Mesendoderm (in vitro differentiated cells): Measurements from ENCODE around the gene BAAT.
"Not testable (repeated sequence)": the region's sequence is repeated elsewhere in the genome, so short reads cannot be mapped to it uniquely, and the experiment has no call there.

Experiments
- DNase-seq: peaks from one replicate; pipeline ENCODE4 v3.0.0; 2013
- H2AK5ac ChIP-seq: 2 replicates; pipeline ENCODE4 v1.6.1; 2013; ENCODE audit warnings: low read length, inconsistent platforms
- H2BK120ac ChIP-seq: 2 replicates; pipeline ENCODE4 v1.6.1; 2013; ENCODE audit warnings: low read depth, mild to moderate bottlenecking, low read length, moderate library complexity, mixed read lengths
- H2BK15ac ChIP-seq: replicated peaks from 2 replicates; pipeline ENCODE4 v1.6.1; 2013; ENCODE audit warnings: low read depth, mild to moderate bottlenecking, moderate library complexity
- H2BK5ac ChIP-seq: 2 replicates; pipeline ENCODE4 v1.6.1; 2013; ENCODE audit warnings: low read length, inconsistent platforms
- H3K18ac ChIP-seq: 2 replicates; pipeline ENCODE4 v1.6.1; 2013; ENCODE audit warnings: mild to moderate bottlenecking, low read length, mixed read lengths
- H3K23ac ChIP-seq: one replicate; pipeline ENCODE4 v1.6.1; 2013; ENCODE audit warnings: low read length
- H3K27ac ChIP-seq: 2 replicates; pipeline ENCODE4 v1.5.1; 2013; ENCODE audit warnings: low read depth, mild to moderate bottlenecking, inconsistent platforms, low read length, moderate library complexity
- H3K27me3 ChIP-seq: 2 replicates; pipeline ENCODE4 v1.6.1; 2013; ENCODE audit warnings: low read length, control low read depth, mild to moderate bottlenecking, inconsistent platforms; ENCODE audit not compliant: insufficient read depth, poor library complexity
- H3K36me3 ChIP-seq: 2 replicates; pipeline ENCODE4 v1.6.1; 2013; ENCODE audit warnings: low read length, inconsistent platforms; ENCODE audit not compliant: control insufficient read depth, insufficient read depth
- H3K4ac ChIP-seq: one replicate; pipeline ENCODE4 v1.6.1; 2013; ENCODE audit warnings: low read depth, mild to moderate bottlenecking, low read length, moderate library complexity
- H3K4me1 ChIP-seq: 2 replicates; pipeline ENCODE4 v1.6.1; 2013; ENCODE audit warnings: low read depth, low read length, inconsistent platforms; ENCODE audit not compliant: control insufficient read depth
- H3K4me2 ChIP-seq: 2 replicates; pipeline ENCODE4 v1.6.1; 2013; ENCODE audit warnings: low read length
- H3K4me3 ChIP-seq: 2 replicates; pipeline ENCODE4 v1.5.1; 2013; ENCODE audit warnings: mild to moderate bottlenecking, low read length
- H3K56ac ChIP-seq: one replicate; pipeline ENCODE4 v1.6.1; 2013; ENCODE audit warnings: low read length
- H3K79me1 ChIP-seq: 2 replicates; pipeline ENCODE4 v1.6.1; 2013; ENCODE audit warnings: low read length, inconsistent platforms
- H3K79me2 ChIP-seq: 2 replicates; pipeline ENCODE4 v1.6.1; 2013; ENCODE audit warnings: mild to moderate bottlenecking, low read length; ENCODE audit not compliant: control insufficient read depth, insufficient read depth
- H3K9ac ChIP-seq: 2 replicates; pipeline ENCODE4 v1.6.1; 2013; ENCODE audit warnings: low read length, inconsistent platforms
- H4K5ac ChIP-seq: one replicate; pipeline ENCODE4 v1.6.1; 2013; ENCODE audit warnings: low read length
- H4K8ac ChIP-seq: one replicate; pipeline ENCODE4 v1.6.1; 2013; ENCODE audit warnings: low read depth, mild to moderate bottlenecking, control low read depth, low read length, moderate library complexity
- WGBS: extraction: QIAGEN DNeasy Blood & Tissue Kit; methylation state at CpG from one replicate; pipeline ENCODE4 v1.1.7; 2013; ENCODE audit warnings: low lambda C conversion rate, missing lambda C conversion rate; ENCODE audit not compliant: insufficient coverage; ENCODE audit errors: extremely low coverage; 5-methylcytosine and 5-hydroxymethylcytosine counted together

BAAT gene

DNA sequence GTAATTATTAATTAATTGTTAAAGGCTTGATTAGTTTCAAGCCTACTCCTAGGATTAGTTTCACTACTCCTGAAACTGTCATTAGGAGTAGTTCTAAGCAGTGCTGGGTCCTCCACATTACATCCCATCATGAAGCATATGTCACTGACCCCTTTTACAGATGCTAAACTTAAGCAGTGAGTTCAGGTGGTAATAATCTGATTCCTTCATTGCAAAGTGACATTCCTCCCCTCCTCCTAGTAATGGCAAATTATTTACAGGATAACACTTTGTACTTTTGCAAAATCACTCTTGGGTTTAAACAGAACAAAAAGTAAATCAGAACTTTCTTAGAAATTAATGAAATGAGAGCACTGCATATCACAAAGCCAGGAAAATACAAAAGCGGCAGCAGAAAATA, 52.4 kb downstream of the BAAT start:
- Histone ChIP-seq H3K36me3 (no peaks in the 10 kb centered on the region), H3K4me2 (no peak overlapping the region), H3K27me3 (no peaks in the 10 kb centered on the region), H3K4ac (no peak overlapping the region), H2BK120ac (no peak overlapping the region), H4K5ac (no peak overlapping the region), H3K79me1 (no peaks in the 10 kb centered on the region), H3K79me2 (no peaks in the 10 kb centered on the region), H3K4me1 (no peaks in the 10 kb centered on the region), H3K9ac (no peak overlapping the region), H2BK5ac (no peak overlapping the region), H3K18ac (no peak overlapping the region), H3K27ac (no peak overlapping the region), H2BK15ac (no peak overlapping the region), H4K8ac (no peak overlapping the region), H3K56ac (no peak overlapping the region), H2AK5ac (no peak overlapping the region), H3K23ac (no peak overlapping the region), H3K4me3 (no peak overlapping the region)
- no CpG with 5 or more reads among the region's 1 CpG for WGBS
- no peak for DNase-seq

- H3K27me3 ChIP-seq, DNase-seq, H3K18ac ChIP-seq, H3K4me3 ChIP-seq, H3K4me2 ChIP-seq, H4K8ac ChIP-seq, H3K36me3 ChIP-seq, H3K79me2 ChIP-seq, H2AK5ac ChIP-seq, H3K9ac ChIP-seq, H2BK5ac ChIP-seq, H3K27ac ChIP-seq, H3K79me1 ChIP-seq, H2BK15ac ChIP-seq, H3K23ac ChIP-seq, H2BK120ac ChIP-seq, H3K4me1 ChIP-seq, H3K56ac ChIP-seq, H3K4ac ChIP-seq, H4K5ac ChIP-seq: not testable (repeated sequence)
- no CpG with 5 or more reads among the region's 3 CpGs for WGBS
Observed at GRCh38 chr9:101327422-101327909, 57.3 kb downstream of the BAAT start.

GRCh38 chr9:101326501-101326900, 58.3 kb downstream of the BAAT start:
- no peak overlapping the region for H3K9ac ChIP-seq
- no peaks in the 10 kb centered on the region for H3K27me3 ChIP-seq
- H2BK15ac ChIP-seq, result no peak overlapping the region
- no peak overlapping the region for H3K4me2 ChIP-seq
- H3K23ac ChIP-seq, result no peak overlapping the region
- H3K79me2 ChIP-seq, result no peaks in the 10 kb centered on the region
- no peak overlapping the region for H4K5ac ChIP-seq
- no peak overlapping the region for H3K27ac ChIP-seq
- no peak overlapping the region for H2AK5ac ChIP-seq
- H4K8ac ChIP-seq, result no peak overlapping the region
- H3K79me1 ChIP-seq, result no peaks in the 10 kb centered on the region
- H3K36me3 ChIP-seq, result no peaks in the 10 kb centered on the region
- no peaks in the 10 kb centered on the region for H3K4me1 ChIP-seq
- no CpG with 5 or more reads among the region's 1 CpG for whole genome bisulfite sequencing
- no peak for DNase-seq
- no peak overlapping the region for H3K18ac ChIP-seq
- no peak overlapping the region for H3K4me3 ChIP-seq
- H3K4ac ChIP-seq, result no peak overlapping the region
- no peak overlapping the region for H2BK120ac ChIP-seq
- H2BK5ac ChIP-seq, result no peak overlapping the region
- H3K56ac ChIP-seq, result no peak overlapping the region

GRCh38 chr9:101326035-101326434, 58.8 kb downstream of the BAAT start:
- H3K27ac ChIP-seq, result no peak overlapping the region
- no peaks in the 10 kb centered on the region for H3K27me3 ChIP-seq
- no peak overlapping the region for H3K18ac ChIP-seq
- H3K23ac ChIP-seq, result no peak overlapping the region
- H3K79me2 ChIP-seq, result no peaks in the 10 kb centered on the region
- no peak overlapping the region for H2AK5ac ChIP-seq
- H3K4ac ChIP-seq, result no peak overlapping the region
- H3K79me1 ChIP-seq, result no peaks in the 10 kb centered on the region
- no peak overlapping the region for H3K4me2 ChIP-seq
- no peak overlapping the region for H3K4me3 ChIP-seq
- no peak for DNase-seq
- H3K9ac ChIP-seq, result no peak overlapping the region
- H3K36me3 ChIP-seq, result no peaks in the 10 kb centered on the region
- no peak overlapping the region for H2BK120ac ChIP-seq
- no peak overlapping the region for H4K8ac ChIP-seq
- WGBS, result no CpG with 5 or more reads among the region's 1 CpG
- H2BK5ac ChIP-seq, result no peak overlapping the region
- H3K4me1 ChIP-seq, result no peaks in the 10 kb centered on the region
- no peak overlapping the region for H2BK15ac ChIP-seq
- H3K56ac ChIP-seq, result no peak overlapping the region
- H4K5ac ChIP-seq, result no peak overlapping the region

DNA sequence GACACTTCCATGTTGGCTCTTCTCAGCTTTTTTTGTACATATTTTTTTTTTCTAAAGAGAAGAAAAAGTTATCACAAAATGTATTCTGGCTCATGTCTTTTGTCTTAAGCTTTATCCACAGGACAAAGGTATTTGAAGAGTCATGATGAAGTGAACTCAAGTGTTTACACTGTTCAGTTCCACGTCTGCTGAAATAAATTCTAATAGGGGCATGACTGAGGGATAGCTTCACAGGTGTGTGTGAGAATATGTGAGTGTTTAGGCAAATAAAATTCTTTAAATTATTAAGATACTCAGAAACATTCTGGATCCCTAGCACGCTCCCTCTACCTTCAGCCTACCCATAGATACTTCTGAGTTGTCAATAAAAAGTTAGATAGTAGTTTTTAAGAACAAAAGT, 59.8 kb downstream of the BAAT start:
- no peak overlapping the region for H3K18ac ChIP-seq
- no peak overlapping the region for H3K27ac ChIP-seq
- no peak overlapping the region for H3K23ac ChIP-seq
- H2BK120ac ChIP-seq, result no peak overlapping the region
- no peak for DNase-seq
- no peak overlapping the region for H3K56ac ChIP-seq
- H3K27me3 ChIP-seq, result no peaks in the 10 kb centered on the region
- no peaks in the 10 kb centered on the region for H3K79me2 ChIP-seq
- no peak overlapping the region for H2AK5ac ChIP-seq
- H3K4me3 ChIP-seq, result no peak overlapping the region
- no peak overlapping the region for H3K4me2 ChIP-seq
- H3K9ac ChIP-seq, result no peak overlapping the region
- H3K36me3 ChIP-seq, result no peaks in the 10 kb centered on the region
- H3K4me1 ChIP-seq, result no peaks in the 10 kb centered on the region
- H4K5ac ChIP-seq, result no peak overlapping the region
- H3K4ac ChIP-seq, result no peak overlapping the region
- no peaks in the 10 kb centered on the region for H3K79me1 ChIP-seq
- no peak overlapping the region for H2BK15ac ChIP-seq
- H2BK5ac ChIP-seq, result no peak overlapping the region
- no CpG with 5 or more reads among the region's 2 CpGs for WGBS
- no peak overlapping the region for H4K8ac ChIP-seq

DNA sequence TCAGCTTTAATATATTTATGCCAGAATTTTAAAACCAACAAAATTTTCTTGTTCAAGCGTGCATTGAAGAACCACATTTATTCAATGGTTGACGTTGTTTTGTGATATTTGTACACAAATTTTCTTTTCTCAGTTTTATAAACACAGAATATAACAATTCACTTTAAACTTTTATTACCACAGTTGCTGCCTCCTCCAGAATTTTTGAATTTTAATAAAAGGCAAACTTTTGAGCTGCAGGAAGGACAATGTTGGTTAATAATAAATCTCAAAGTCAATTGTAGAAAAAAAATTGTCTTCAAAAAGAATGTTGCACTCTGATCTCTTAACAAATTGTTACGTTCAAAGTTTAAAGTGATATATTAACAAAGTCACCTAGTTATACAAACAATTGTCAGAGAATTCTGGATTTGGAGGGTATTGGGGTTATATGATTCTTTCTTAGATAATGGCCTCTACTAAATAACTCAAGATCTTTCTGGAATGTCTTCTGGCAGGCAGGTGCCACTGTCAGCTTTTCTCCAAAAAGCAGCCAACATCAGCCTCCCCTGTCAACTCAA, 60.5 kb downstream of the BAAT start:
- no peaks in the 10 kb centered on the region for H3K79me1 ChIP-seq
- no peak overlapping the region for H2BK15ac ChIP-seq
- H3K4me2 ChIP-seq, result no peak overlapping the region
- no peak overlapping the region for H2BK120ac ChIP-seq
- H3K27me3 ChIP-seq, result no peaks in the 10 kb centered on the region
- H3K4me3 ChIP-seq, result no peak overlapping the region
- no peak overlapping the region for H2AK5ac ChIP-seq
- no peak overlapping the region for H3K27ac ChIP-seq
- H2BK5ac ChIP-seq, result no peak overlapping the region
- no peak overlapping the region for H3K18ac ChIP-seq
- H3K23ac ChIP-seq, result no peak overlapping the region
- no peak overlapping the region for H3K4ac ChIP-seq
- no CpG with 5 or more reads among the region's 3 CpGs for WGBS
- H3K56ac ChIP-seq, result no peak overlapping the region
- no peak overlapping the region for H4K5ac ChIP-seq
- H3K79me2 ChIP-seq, result no peaks in the 10 kb centered on the region
- DNase-seq, result no peak
- no peaks in the 10 kb centered on the region for H3K36me3 ChIP-seq
- no peaks in the 10 kb centered on the region for H3K4me1 ChIP-seq
- H3K9ac ChIP-seq, result no peak overlapping the region
- no peak overlapping the region for H4K8ac ChIP-seq
